GM19240 (cell line): ENCODE data around the gene SLC2A11.

Experiments
- DNase-seq: peaks from one replicate; pipeline ENCODE4 v3.0.0; 2011; ENCODE audit warnings: low spot score; ENCODE audit not compliant: insufficient read length

The SLC2A11 gene

DNA sequence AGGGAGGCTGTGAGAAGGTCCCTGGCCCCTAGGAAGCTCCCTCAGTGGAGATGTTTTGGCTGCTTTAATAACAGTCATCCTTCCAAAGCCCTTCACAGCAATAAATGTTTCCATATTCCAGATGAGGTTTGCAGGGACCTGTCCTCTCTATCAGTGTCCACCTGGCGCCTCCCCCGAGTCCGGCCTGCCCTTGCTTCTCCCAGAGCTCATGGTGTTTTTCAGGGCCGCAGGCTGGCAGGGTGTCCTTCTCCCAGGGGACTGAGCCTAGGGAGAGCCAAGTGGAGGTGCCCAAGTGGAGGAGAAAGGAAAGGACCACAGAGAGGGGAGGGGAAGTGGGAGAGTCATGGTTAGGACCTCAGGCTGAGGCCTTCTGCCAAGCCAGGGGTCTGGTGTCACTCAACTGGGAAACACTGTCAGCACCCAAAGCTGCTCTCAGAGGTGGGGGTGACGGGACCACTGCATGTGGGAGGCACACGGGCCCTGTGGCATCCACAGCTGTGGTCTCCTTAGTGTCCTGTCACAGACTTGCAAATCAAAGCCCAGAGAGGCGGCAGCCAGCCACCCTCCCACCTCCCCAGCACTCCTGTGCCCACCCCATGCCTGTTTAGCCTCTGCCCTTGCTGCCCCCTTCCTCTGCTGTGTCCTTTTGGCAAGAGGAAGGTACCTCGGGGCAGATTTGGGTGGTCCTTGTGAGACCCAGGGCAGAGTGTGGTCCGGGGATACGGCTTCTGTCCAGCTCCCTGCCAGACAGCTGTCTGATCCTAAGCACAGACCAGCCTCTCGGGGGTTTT, 25.3 kb upstream of the SLC2A11 start:
- no peak for DNase-seq

- no peak for DNase-seq
Measured at GRCh38 chr22:23833017-23833751, 24.5 kb upstream of the SLC2A11 start.

DNA sequence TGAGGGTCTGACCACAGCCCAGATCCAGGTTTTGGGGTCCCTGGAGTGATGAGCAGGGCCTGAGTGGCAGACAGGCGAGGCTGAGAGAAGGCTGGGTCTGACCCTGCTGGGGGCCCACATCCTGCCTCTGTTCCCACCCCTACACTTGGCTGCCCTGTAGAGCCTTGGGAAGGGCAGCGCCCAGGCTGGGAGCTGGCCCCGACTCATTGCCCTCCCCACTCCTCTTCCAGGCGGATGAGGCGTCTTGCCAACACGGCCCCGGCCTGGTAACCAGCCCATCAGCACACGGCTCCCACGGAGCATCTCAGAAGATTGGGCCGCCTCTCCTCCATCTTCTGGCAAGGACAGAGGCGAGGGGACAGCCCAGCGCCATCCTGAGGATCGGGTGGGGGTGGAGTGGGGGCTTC, 23.8 kb upstream of the SLC2A11 start:
- no peak for DNase-seq

GRCh38 chr22:23834406-23834792, 23.3 kb upstream of the SLC2A11 start:
- no peak for DNase-seq

DNA sequence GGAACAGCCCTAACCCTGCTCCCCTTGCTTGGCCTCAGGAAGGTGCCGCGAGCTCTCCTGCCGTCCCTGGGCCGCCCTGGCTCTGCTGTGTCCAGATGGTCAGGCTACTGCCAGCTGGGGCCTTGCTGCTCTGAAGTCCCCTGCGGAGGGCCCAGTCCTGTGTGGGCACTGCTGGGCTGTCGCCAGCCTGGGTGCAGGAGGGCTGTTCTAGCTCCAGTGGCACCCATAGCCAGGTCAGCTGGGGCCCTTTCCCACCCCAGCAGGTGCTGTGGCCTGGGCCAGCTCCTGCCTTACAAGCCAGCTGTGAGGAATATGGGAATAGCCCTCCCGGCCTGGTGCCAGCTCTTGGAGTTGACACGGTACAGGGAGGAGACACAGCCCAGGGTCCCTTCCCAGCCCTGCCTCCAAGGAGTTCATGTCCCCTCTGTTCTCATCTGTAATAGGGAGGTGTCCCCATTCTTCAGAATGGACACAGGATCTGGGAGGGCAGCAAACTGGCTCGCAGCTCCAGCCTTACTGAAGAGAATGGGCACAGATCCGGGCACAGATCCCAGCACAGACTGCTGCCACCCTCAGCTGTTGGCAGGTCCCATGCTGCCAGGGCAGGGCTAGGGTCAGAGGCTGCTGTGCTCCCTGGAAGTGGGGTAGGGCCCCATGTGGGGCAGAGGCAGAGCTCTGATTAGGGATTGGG, 22.7 kb upstream of the SLC2A11 start:
- no peak for DNase-seq

GRCh38 chr22:23835484-23836144, 22.1 kb upstream of the SLC2A11 start:
- no peak for DNase-seq

DNA sequence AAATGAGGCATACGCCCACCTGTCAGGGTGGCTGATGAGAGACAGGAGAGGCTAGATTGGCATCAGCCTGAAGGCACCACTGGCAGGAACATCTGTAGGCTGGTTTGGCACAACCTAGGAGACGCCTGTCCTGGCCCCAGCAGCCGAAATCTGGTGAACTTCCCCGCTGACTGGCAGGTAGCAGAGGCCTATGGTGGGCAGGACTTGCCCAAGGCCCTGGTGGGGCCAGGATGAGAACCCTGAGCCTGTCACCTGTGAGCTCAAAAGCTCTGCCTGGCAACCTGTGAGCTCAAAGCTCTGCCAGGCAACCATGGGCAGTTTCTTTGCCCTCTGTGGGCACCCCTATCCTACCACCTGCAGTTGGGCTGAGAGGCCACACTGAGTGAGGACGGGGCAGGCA, 21.4 kb upstream of the SLC2A11 start:
- no peak for DNase-seq

GRCh38 chr22:23836692-23837495, 20.8 kb upstream of the SLC2A11 start:
- no peak for DNase-seq

DNA sequence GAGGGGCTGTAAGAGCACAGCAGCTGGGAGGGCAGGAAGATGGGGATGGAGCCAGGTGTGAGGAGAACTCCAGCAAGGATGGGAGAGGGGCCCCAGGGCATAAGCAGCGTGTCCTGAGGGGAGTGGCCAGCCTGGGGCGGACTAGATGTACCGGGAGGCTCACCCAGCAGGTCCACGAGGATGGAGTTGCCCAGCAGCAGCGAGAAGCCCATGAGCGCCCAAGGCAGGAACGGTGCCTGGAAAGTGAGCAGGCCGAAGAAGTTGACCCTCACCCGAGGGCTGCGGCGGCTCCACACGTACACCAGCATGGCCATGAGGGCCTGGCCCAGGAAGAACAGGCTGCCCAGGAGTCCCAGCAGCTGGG, 20.2 kb upstream of the SLC2A11 start:
- DNase-seq: no peak

DNA sequence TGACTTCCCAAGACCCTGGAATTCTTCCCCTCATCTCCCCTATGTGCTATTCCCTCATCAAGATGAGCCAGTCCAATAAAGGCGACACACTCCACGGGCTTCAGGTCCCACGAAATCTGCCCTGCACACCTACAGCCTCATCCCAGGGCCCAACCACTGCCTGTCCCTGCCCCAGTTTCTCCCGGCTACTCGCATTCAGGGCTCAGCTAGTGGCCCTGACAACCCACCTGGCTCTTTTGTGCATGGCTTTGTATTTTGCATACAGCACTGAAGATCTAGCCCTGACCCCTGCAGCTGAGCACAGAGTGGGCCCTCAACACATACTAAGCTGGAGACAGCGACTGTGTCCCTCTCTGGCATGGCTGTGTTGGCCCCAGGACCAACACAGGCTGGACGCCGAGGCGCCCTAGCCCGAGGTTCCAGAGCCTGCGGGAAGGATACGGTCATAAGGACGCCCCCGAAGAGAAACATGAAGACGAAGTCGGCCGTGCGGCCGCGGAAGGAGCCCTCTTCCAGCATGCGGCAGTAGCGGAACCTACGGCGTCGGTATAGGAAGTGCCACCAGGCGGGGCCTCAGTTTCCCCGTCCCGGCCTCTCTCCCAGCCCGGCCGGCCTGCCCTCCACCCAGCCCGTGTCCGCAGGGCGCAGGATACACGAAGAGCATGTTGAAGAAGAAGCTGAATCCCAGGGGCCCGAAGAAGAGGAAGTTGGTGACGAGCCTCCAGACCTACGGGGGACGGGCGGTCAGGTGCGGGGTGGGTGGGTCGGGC, 19.6 kb upstream of the SLC2A11 start:
- DNase-seq: no peak

GRCh38 chr22:23838681-23839468, 18.8 kb upstream of the SLC2A11 start, which contains the start of gene DERL3:
Gene DERL3 (minus strand): TSS chr22:23839006. CDS start chr22:23838987, 19 bp downstream.
- peak; percentile 80 for DNase-seq

DNA sequence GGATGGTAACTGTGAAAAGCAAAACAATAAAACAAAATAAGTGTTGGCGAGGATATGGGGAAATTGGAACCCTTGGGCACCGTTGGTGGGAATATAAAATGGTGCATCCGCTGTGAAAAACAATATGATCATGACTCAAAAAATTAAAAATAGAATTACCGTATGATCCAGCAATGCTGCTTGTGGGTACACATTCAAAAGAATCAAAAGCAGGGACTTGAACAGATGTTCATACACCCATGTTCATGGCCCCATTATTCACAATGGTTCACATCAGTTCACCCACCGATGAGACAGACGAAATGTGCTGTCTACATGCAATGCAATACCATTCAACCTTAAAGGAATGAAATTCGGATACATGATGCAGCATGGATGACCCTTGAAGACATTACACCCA, 17.6 kb upstream of the SLC2A11 start:
- DNase-seq: no peak

GRCh38 chr22:23841292-23841691, 16.4 kb upstream of the SLC2A11 start:
- no peak for DNase-seq

DNA sequence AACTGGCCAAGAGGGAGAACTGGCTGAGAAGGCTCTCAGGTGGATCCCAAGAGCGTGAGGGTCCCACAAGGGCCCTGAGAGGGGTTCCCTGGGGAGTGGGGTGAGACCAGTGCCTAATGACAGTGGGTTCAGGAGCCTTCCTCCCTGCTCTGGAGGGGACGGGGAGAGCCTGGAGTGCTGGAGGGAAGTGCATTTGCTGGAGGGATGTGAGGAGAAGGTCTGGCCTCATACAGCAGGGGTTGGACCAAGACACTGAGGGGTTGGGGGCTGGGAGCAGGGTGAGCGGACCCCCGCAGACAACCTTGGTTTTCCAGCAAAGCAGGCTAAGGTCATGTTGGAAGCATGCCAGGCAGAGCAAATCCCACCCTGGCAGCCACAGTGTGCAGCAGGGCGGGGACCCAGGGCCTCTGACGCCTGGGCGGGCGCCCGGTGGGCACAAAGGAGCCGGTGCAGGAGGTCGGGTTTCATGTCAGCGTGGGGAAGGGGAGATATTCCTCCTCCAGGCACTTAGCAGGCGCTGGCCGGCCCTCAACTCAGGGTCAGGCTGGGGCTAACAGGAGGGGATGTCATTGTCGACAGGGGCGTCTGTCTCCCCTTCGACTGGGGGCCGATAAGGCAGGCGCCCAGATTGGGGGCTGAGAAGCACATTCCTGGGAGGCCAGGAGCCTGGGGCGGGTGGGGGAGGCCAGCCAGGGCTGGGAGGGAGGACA, 15.8 kb upstream of the SLC2A11 start:
- no peak for DNase-seq

DNA sequence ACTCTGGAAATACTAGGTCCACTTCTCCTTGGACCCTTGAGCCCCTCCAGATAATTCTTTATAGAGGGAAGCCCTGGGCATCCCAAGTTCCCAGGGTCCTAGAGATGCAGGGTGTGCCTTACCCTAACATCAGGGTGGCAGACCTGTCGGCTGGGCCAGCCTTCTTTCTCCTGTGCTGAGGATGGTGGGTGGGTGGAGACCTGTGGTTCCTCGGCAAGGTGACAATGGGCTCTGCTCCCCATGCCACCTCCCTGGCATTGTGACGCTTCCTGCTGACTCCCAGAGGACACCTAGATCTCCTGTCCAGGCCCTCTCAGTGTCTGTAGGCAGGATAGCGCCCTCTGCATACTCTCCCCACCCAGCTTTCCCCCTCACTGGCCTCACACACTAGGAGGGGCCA, 15.1 kb upstream of the SLC2A11 start:
- no peak for DNase-seq

DNA sequence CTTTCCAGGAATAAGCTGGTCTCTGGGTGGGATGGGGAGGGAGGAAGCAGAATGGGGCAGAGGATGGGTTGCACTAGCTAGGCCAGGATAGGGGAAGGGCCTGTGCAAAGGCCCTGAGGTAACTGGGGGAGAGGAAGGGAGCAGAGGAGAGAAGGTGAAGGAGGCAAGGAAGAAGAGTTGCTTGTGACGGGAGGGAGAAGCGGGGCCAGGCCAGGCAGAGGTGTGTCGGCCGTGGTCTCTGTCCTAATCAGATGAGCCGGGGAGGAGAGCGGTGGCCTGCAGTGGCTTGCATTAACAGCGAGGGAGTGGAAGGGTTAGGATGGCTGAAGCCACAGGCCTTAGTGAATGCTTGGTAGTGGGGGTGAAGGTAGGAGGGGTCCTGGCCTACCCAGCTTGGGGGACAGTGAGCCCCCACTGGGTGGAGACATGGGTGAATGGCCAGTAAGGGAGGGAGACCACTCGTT, 12.9 kb upstream of the SLC2A11 start:
- no peak for DNase-seq

DNA sequence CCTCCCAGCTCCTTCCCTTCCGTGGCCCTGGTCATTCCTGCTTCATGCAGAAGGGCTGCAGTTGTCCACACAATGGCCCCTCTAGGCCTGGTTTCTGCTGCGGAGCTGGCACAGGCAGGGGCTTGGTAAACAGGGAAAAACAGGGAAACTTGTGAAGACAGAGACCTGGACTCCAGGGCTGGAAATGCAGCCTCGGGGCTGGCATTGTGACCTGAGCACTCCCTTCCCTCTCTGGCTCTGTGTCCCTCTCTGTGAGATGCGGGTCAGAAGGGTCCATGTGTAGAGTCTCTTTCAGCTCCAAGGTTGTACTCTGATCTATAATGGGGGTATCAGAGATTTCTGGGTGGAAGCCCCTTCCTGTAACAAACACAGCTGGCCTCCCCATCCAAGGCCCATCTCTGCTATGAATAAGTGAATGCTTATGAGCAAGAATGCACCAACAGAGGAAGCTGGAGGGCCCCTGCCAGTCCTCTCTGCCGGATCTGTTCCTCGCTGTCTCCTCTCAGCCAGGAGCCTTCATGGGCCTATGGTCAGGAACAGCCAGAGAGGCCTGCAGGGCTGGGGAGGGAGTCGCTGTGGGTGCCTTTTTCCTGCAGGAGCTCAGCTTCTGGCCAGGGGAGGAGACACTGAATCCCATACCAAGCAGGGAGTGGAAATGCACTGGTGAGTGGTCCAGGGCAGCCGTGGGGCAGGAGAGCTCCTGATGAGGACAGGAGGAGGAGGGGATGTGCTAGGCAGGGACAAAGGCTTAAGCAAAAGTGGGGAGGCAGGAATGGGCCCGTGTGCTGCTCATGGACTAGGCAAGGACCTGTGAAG, 12.2 kb upstream of the SLC2A11 start:
- DNase-seq: no peak

GRCh38 chr22:23846081-23846469, 11.6 kb upstream of the SLC2A11 start:
- DNase-seq: no peak
